HG02798 (cell line): Measurements from ENCODE around the gene TGIF1.
A peak's percentile ranks its signal among the peaks of the same experiment; 100 is the strongest.

Experiments
- ATAC-seq: cut with Tn5 transposase; IDR thresholded peaks from one replicate; pipeline ENCODE4 v1.9.1; 2021; ENCODE audit warnings: mild to moderate bottlenecking; ENCODE audit not compliant: unreplicated experiment, poor library complexity

TGIF1 gene

DNA sequence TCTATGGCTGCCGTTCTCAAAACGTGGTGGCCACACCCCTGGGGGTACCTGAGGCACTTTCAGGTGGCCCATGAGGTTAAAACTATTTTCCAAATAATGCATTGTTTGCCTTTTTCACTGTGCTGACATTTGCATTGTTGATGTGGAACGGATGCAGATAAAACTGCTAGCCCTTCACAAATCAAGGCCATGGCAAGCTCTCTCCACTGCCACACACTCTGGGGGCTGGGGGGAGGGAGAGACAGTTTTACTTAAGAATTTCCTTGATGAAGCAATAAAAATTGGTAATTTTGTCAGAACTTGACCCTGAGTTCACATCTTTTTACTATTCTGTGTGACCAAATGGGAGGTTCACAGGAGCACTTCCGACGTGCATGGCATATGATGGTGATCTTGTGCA is 22.0 kb upstream of the TGIF1 start:
- no peak for ATAC-seq

DNA sequence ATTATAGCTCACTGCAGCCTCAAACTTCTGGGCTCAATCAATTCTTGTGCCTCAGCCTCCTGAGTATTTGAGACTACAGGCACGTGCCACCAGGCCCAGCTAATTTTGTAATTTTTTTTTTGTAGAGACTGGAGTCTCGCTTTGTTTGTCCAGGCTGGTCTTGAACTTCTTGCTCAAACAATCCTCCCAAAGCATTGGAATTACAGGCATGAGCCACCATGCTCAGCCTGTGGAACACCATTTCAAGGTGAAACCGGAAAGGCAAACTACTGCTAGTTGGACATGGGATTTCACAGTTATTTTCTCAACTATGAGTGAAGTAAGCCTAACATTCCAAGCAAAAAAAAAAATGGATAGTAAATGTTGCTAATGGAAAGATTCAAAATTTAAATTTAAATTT is 20.9 kb upstream of the TGIF1 start:
- no peak for ATAC-seq

DNA sequence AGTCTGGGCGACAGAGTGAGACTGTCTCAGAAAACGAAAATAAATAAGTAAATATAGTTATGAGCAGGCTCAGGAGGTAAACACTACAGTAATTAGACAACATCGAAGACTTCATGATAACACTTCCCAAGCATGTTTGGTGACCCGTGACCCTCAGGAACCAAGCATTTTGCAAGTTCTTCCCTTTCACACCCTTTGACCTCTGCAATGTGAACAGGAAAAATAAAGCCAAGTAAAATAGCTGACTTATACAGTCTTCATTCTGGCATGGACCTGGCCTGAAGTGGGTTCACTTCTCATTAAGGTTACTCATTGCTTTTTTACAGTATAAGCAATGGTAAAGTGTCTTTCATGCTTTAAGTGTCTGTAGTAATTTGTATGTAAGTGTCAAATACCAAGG is 15.3 kb upstream of the TGIF1 start:
- ATAC-seq: no peak

DNA sequence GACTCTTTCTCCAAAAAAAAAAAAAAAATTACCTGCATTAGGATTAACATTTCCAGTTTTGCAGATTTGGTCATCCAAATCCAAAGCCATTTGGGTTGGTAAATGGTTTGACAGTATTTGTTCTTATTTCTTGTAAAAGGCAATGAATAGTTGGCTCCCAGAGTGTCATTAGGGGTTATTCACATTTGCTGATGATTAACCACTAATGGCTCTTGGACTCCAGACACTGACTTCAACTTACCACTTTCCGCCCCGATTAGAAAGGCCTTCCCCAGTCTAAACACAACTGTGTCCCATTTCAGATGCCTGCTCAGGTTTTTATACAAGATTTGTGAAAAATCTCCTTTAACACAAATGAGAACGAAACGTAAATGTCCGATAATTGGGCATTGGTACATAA is 9.6 kb upstream of the TGIF1 start:
- ATAC-seq: no peak

DNA sequence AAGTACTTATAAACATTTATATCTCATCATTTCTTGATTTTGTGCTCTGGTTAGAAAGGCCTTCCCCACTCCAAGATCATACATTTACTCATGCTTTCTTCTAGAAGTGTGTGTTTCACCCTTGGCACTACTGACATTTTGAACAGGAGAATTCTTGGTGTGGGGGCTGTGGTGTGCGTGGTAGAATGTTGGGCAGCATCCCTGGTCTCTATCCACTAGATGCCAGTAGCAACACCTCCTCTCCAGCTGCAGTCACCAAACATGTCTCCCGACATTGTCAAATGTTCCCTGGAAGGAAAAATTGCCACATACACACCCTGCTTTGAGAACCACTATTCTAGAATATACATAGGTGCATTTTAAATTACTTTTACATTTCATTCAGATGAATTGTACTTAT is 8.7 kb upstream of the TGIF1 start:
- ATAC-seq: no peak

DNA sequence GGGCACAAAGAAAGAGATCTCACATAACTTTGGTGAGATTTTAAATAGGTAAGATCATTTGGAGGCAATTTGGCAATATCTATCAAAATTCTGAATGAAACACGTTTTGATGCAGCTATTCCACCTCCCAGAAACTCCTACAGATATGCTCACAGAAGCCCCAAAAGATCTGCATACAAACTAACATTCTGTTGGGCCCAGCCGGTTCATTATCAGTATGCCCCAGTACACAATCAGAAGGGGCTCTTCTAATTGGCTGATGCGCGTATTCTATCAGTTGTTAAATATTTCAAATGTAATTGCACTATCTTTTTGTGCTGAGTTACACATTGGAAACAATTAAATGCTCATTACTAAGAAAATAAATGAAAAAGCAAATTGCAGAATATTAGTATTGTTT is 7.1 kb upstream of the TGIF1 start:
- ATAC-seq: no peak

DNA sequence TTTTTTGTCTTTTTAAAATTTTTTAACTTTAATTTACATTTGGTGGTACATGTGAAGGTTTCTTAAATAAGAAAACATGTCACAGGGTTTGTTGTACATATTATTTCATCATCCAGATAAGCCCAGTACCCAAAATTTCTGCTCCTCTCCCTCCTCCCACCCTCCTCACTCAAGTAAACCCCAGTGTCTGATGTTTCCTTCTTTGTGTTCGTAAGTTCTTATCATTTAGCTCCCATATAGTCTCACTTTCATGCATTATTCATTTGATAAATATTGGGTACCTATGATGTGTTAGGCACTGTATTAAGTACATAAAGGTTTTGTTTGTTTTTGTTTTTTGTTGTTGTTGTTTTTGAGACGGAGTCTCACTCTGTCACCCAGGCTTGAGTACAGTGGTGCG is 5.7 kb upstream of the TGIF1 start:
- no peak for ATAC-seq

DNA sequence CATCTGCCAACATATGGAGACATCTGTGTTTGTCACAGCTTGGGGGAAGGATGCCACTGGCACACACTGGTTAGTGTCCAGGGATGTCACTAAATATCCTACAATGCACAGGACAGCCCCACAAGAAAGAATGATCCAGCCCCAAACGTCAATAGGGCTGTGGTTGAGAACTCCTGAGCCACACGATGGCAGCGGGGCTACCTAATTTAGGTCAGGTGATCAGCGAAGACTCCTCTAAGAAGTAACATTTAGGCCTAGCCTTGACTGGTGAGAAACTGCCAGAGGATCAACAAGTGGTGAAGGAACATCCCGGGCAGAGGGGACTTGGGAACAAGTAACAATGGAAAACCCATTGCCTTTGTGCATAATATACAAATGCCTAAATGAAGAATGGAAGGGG is 5.0 kb upstream of the TGIF1 start:
- no peak for ATAC-seq

DNA sequence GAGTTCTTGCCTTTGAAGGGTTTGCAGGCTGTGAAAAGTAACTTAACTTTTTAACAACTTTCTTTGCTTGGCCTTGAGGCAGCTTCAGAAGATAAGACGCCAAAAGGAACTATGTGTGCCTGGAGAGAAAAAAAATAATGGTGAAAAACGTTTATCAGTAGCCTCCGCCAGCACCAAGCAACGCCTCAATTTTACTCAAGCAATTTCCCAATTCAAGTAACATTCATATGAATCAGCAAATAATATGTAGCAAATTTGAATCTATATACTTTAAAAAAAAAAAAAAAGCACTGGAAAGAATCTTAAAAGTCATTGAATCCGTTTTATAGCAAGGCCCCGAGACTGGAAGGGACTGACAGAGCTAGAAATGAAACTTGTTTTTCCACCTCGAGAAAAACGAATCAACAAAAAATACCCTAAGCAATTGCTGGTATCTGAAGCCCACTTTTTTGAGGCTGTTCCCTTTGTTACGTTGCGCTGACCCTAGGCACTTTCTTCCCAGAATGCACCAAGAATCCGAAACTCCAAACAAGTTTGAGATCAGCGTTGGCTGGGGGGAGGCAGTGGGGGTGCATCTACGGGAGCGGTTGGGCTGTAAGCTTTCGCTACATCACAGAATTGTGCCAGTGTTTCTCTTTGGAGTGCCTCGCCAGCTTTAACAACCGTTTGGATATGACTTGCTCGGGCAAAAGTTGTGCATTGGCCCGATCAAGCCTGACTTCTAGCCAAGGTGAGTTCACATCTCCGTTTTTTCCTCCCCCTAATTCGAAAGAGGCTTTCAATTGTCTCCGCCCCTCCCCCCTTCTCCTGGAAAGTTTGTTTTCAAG is 2.7 kb upstream of the TGIF1 start:
- no peak for ATAC-seq

DNA sequence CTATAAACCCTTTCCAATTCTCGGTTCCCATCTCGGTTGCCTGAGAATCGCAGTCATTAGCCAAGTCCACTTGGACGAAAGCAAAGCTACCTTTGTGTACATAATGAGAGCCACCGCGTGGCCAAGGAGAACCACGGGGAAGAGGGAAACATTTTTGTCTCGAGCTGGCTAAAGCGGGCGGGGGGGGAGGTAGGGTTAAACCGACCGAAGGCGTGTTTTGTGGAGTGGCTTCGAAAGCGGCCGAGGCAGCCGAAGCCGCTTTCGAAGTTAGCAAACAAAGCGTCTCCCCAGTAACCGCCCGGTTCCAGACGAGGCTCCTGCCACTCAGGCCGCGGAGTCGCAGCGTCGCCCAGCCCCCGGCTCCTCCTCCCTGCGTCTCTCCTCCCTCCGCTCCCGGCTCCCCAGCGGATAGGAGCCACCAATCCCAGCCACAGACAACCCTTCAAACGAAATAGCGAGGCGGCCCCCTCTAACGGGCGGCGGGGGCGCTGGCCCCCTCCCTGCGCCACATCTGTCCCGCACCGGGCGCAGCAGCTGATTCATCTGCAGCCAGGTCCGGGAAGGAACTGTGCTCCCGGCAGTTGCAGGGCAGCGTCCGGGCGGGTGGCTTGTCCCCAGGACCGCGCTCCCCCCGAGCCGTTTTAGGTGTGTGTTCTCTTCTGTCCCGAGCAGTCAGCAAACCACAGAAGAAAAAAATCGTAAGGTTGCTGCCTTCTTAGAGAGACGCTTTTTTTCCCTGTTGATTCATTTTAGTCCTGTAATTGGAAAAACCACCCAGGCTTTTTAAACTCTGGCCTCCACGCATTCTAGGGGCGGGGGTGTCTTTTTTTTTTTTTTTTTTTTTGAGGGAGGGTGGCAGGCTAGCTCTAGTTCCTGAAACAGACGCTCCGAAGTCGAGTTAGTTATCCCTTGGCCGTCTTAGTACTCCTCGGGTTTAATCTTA is 1.8 kb upstream of the TGIF1 start:
- peak; percentile 83 for ATAC-seq

DNA sequence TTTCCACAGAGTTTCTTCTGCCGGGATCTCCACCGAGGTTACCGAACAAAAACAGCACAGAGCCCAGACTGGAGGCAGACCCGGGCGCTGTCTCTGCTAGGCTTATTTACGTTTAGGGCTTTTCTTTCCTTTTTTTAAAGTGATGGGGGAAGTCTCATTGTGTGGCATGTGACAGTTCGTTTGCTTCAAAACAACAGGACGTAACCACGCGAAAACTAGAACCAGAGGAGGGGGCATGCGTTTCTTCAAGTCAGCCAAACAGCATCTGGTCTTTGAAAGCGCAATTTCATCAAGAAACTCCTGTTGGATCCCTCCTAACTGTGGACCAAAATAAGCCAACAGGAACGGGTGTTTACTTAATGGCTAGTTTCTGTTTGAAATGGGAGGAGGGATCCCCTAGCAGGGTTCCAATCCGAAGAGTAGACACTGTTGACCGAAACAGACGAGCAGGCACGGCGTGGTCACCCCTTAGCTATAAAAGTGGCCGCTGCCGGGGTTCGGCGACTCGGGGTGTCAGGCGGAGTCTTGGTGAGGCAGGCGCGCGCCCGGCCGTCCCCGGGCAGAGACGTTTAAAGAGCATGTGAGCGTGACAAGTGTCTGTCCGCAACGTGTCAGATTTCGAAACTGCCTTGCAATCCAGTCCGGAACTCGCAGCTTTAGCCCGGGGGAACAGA is 997 bp upstream of the TGIF1 start:
- ATAC-seq: peak; percentile 52

DNA sequence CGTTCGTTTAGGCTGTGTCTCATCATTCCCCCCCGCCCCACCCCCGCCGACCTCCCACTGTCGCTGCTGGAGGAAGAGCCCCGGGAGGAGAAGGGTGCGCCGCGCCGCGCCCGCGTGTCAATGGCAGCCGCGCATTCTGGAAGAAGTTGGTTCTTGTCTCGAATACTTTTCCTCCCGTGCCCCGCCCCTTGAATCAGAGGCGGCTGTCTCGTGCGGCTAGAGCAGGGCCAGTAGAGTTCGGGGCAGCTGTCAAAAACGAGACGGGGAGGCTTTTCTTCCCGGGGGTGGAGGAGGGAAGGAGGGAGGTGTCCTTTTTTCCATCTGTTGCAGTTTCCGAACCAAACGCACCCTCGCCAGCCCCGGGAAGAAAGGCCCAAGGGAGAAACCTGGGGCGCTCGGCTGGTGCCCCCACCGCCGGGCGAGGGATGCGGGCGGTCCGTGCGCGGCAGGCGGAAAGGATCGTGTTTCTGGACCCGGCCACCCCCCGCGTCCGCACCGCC is 410 bp upstream of the TGIF1 start:
- peak; percentile 15 for ATAC-seq

DNA sequence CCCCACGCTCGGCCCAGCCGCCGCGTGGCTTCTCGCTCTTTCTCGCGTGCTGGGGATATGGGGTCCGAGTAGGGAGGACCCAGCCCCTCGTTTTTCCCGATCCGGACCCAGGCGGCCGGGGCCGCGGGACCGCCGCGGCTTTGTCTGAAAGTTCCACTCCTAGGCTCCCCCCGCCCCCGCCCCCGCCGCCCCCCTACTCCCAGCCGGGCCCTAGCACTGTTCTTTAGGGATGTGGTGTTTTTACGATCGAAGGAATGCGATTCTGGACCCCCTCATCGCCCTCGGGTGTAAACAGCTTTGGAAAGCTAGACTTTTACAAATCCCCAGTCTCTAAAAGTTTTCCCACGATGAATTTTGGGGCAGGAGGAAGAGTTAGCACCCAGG is 819 bp downstream of the TGIF1 start:
- ATAC-seq: no peak

DNA sequence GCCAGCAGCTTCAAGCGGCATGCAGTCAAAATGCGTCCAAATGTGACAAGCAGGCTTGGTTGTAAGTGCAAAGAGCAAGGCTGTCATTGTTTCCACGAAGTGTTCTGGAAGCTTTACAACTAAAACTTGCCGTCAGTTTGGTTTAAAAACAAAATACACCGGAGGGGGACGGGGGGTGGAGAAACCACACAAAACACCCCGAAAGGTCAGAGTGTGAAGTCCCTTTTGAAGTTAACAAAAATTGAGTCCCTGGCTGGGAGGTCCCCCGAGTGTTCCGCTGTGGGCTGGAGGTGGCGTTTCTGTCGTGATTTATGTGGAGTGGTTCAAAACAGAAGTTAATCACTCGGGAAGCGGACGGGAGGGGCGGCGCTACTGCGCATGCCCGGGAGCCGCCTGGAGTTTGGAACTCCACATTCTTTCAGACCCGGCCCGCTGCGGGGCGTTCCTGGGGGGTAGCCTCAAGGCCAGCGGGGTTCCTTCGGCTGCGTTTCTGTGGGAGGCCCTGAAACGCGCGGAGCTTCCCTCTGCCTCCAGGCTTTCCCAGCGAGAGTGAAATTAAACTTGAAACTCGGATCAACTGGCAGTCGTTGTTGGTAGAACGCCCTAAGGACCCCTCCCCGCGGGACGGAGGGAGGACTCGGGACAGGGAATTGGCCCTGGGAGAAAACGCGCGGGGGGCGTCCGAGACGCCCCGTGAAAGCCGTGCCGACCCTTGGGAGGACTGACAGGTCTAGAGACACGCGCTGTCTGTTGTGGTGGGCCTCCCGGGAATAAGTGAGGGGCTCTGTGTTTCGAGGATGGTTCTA is 1.4 kb downstream of the TGIF1 start:
- ATAC-seq: no peak

DNA sequence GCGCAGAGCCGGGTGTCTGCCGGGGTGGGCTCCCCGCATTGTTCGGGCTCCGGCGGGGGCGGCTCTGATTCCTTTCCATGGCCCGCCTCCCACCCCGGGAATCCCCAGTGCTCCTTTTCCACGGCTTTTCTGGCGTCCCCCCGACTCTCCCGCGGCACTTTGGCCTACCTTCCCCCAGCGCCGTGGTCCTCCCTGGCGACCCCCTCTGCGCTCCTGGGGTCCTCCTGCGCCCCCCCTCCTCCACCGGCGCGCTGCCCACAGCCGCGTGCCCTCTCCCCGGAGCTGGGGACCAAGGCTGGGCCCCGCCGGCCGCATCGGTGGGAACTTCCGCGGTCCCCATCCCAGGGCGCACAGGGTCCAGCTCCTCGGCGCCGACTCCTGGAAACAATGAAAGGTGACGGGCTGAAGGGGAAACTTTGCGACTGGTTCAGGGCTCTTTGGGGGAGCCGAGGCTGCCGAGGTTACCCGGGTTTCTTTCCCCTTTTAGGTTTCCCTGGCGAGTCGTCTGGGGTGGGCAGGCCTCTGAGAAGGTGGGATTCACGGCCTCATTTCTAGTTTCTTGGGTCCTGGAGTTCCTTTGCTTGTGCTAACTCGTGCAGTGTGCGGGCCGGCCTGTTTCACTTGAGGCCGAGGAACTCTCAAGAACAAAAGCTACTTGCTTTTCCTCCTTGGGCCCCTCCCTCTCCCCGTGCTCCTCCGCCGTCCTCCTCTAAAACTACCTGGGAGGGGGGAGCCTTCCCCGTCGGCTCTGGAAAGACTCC is 2.2 kb downstream of the TGIF1 start:
- no peak for ATAC-seq

DNA sequence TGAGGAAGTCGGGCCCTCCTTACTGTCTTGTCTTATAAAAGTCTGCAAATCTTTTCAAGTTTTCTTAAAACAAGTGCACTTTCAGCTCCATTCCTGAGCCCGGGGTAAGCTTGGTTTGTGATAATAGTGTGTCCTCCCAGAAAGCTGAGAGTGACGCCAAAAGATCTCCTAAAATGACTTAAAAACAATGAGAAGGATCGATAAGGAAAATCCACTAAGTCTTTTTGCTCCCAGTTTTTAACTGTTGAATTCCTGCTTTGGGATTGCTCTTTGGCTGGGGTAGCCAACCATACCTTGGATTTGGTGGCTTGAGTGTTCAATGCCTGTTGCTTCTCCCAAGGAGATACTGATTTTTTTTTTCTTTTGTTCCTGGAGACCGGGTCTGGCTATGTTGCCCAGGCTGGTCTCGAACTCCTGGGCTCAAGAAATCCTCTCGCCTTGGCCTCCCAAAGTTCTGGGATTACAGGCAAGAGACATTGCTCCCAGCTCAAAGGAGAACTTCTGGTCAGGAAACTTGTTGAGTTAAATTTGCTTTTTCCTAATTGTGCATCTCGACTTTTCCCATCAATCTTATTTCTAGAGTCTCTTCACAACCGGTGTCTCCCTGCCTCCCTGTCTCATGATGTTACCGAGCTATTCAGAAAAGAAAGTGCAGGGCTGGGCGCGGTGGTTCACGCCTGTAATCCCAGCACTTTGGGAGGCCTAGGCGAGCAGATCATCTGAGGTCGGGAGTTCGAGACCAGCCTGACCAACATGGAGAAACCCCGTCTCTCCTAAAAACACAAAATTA is 3.0 kb downstream of the TGIF1 start:
- ATAC-seq: no peak

DNA sequence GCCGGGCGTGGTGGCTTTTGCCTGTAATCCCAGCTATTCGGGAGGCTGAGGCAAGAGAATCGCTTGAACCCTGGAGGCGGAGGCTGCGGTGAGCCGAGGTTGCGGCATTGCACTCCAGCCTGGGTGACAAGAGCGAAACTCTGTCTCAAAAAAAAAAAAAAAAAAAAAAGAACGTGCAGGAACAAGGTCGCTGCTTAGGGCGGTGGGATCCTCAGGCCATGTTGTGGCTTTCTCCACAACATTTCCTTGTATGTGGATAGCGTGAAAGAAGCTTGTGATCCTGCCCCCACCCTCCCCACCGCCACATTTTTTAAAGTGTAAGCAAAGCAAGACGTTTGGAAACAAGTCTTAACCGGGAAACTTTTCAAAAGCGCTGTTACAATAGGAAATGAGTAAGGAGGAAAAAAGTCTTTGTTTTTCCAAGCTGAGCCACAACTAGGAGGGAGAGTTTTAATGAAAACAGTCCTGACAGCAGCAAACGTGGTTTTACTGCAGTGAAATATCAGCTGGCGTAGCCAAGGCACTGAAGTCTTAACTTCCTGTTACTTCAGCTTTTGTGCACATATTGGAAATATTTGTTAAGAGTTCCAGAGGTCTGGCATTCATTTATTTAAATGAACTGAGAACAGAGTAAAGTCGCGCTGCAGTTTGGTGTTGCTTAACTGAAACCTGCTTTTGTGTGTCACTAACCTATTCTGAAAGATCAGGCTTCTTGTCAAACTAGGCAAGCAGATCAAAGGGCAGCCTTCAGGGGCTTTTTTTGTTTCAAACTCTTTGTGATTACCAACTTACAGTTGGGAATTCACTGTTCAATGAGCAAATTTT is 3.8 kb downstream of the TGIF1 start:
- ATAC-seq: no peak
